Posterior vena cava (tissue), 2 donors: ENCODE data around the gene CFAP74. TPM values are rescaled to one million over a fixed set of nuclear protein-coding genes. Genes with fewer than 3 reads are reported as not detected.
"Not testable (repeated sequence)": the region's sequence is repeated elsewhere in the genome, so short reads cannot be mapped to it uniquely, and the experiment has no call there.

Experiments
- DNase-seq: peaks from one replicate; pipeline ENCODE4 v3.0.0-alpha.2; 2020; ENCODE audit warnings: low spot score
- intact Hi-C, 2 donors: fragments of 100-400 bp; cut with DNase I; formaldehyde crosslinking; loops; one replicate each; pipeline versions ENCODE4 v1.14.1 to v1.14.2; 2022 to 2023
- total RNA-seq, 2 donors: library from RNA; stranded (reverse); fragmentation: NEBNext Ultra II Directional; extraction: Animal tissue kit (Norgen Biotek cat#: 25700); gene quantifications; one replicate each; pipeline ENCODE4 v1.2.1, GENCODE V29; 2021
- donor health status: DM: yes; HTN: yes; CAD: no.
- donor health status: DM: yes; HTN: yes; CAD: no.

CFAP74 gene
- total RNA-seq, 2 donors from 2014 or later, result not detected

GRCh38 chr1:1895456-1896336 is 107.9 kb downstream of the CFAP74 start:
- no peak for DNase-seq
- intact Hi-C loops, result loop anchor here in 1 of 2 donors (10.0 kb wide), 1 partner anchor 111 kb away; no protein-coding TSS in a partner anchor

DNA sequence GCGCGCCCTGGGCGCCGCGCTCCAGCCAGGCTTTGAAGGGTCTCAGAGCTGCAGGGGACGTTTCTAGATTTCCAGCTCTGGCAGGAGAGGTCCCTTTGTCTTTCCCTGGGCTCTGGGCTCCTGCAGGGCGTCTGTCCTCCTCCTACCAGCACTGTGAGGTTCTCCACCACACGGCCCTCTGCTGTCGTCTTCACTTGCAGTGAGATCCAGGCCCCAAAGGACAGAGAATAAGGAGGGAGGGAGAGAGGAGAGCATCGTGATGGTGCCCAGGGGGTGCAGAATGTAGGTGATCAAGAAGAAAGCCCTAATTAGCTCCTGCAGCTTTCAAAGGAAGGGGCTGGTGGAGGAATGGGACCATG is 108.5 kb downstream of the CFAP74 start:
- peak; percentile 47 for DNase-seq
- intact Hi-C loops, result loop anchor here in 1 of 2 donors (10.0 kb wide), 1 partner anchor 110 kb away; no protein-coding TSS in a partner anchor

- DNase-seq, result no peak
These were observed 109.1 kb downstream of the CFAP74 start for GRCh38 chr1:1894354-1895059.

GRCh38 chr1:1893997-1894353 is 109.6 kb downstream of the CFAP74 start:
- intact Hi-C loops, result loop anchor here in 1 of 2 donors (10.0 kb wide), 1 partner anchor 109 kb away; no protein-coding TSS in a partner anchor
- DNase-seq, result no peak

More at GRCh38 chr1:1894354-1895059, 109.1 kb downstream of the CFAP74 start:
- intact Hi-C loops, result loop anchor here in 1 of 2 donors (10.0 kb wide), 1 partner anchor 110 kb away; no protein-coding TSS in a partner anchor

DNA sequence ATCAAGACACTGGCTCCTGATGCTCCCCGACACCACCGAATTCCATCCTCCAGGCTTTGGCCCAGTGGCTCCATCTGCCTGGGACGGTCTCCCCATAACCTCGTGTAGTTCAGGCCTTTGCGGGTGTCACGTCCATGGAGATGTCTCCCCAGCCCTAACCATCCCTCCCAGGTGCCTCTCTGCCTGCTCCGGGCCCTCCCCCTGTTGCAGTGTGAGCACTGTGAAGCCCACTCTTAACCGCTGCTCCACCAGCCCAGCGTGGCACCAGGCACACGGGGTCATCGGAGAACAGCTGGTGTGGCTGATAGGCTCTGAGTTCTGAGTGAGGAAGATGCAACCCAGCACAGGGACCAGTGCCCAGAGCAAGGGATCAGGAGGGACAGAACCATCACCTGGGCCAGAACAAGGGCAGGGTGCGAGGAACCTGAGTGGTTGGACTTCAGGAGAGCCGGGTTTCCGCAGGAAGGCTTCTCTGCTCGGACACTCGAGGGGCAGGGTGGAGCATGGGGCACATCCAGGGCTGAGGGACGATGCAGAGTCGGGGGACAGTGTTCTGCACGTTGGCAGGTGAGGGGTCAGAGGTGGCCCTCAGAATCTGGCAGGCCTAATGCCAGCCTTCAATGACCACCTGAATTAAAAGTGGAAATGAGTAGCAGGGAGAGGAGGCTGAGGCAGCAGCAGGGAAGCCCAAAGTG is 110.1 kb downstream of the CFAP74 start:
- DNase-seq, result no peak
- intact Hi-C loops, result loop anchor here in 1 of 2 donors (10.0 kb wide), 1 partner anchor 109 kb away; no protein-coding TSS in a partner anchor

DNA sequence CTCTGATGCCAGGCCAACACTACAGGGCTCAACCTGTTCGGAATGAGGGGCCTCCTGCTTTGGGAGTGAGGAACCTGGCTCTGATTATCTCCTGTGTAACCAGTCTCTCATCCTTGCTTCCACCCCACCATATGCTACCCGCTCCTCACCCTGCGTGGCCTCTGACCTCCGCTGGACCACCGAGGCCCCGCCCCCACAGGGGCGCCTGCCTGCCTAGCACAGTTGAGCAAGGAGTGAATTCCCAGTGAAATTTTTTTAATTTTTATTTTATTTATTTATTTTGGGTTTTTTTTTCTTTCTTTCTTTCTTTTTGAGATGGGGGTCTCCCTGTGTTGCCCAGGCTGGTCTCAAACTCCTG is 110.8 kb downstream of the CFAP74 start:
- intact Hi-C loops, result loop anchor here in 1 of 2 donors (10.0 kb wide), 1 partner anchor 108 kb away; no protein-coding TSS in a partner anchor
- DNase-seq, result no peak

DNA sequence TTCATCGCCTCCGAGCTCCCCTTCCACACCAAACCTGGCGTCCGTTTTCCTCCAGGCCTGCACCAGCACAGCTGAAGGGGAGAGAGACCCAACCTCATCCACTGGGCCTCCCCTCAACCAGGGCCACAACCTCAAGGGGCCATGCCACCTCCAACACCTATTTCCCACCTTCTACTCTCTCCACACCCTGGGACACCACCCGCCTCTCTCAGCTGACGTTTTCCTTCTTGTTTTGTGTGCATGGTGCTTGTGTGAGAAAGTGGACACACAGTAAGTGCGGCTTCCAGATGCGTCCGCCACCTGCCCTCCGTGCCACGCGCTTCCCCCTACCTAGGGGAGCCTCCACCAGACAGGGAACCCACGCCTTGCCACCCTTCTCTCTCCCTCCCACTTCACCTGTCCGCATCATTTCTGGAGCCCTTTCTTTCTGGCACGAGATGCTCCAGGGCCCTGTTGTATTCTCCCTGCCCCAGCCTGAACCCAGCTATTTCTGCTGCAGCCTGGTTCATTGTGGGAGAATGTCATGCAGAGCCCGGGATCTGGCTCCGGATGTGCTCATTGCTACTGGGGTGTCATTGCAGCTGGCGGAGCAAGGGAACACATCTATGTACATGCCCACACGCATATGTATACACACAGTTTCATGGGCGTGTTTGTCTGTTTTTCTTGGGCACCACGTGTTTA is 111.4 kb downstream of the CFAP74 start:
- intact Hi-C loops, result loop anchor here in 1 of 2 donors (10.0 kb wide), 1 partner anchor 107 kb away; no protein-coding TSS in a partner anchor
- no peak for DNase-seq

DNA sequence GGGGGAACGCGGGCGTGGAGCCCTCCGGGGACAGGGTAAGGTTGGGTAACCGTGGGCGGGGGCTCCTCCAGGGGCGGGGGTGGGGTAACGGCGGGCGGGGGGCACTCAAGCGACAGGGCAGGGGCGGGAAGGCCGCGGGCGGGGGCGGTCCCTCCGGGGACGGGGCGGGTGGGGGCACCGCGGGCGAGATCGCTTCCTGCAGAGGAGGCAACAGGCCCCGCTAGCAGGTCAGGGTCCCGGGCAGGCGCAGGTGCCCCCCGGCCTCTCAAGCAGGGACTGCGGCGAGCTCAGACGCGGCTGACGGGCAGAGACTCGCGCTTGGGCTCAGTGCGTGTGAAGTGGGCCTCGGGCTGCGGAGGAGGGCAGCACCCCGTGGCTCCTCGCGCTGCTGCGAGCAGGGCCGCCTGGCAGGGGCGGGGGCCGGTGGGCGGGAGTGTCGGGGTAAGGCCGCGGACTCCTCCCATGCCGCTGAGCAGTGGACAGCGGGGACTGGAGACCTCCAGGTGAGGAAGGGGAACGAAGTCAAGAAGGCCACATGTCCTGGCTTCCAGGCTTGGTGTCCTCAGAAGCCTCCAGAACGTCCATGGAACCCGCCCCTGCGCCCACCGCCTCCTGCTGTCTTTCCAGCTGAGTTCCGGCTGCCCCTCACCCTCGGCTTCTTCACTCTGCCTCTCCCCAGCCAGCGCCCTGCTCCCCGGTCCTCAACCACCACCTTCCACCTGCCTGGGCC is 112.1 kb downstream of the CFAP74 start:
- intact Hi-C loops, result loop anchor here in 1 of 2 donors (10.0 kb wide), 1 partner anchor 107 kb away; no protein-coding TSS in a partner anchor
- DNase-seq, result peak; percentile 90

DNA sequence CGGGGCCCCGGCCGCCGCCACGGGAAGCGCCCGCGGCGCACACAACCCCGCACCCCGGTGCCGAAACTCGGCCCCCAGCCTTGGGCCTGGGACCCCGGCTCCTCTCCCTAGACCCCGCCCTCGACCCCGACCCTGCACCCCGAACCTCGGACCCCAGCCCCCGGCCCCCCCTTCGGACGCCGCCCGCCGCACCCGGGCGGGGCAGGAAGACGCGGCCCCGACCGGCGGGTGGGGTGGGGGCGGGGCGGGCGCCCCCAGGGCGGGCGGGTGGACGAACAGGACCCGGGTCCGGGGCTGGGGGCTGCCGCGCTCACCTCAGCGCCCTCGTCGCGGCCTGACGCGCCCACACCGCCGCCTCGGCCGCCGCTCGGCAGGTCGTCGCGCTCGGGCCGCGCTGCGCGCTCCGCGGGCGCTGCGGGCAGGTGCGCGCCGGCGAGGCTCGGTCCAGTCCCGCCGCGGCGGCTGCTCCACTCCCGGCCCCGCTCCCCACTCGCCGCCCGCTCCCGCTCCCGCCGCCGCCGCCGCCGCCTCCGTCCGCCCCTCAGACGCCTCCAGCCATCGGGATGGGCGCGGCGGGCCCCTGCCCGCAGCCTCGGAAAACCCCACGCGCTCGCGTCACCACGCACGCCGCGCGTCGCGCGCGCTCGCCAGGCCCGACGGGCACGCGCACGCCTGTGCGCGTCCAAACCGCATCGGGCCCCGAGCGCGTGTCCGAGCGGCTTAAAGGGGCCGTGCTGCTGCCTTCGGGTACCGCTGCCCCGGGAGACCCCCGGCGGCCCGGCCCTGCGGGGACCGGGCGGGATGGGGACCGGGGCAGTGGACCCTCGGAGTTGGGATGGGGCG is 112.9 kb downstream of the CFAP74 start, which contains the start of gene GNB1:
Gene GNB1, minus strand, starts transcription at position 582 of the 843 bp plus-strand sequence. CDS start 65,634 bp downstream, outside the sequence.
- peak; percentile 96 for DNase-seq
- intact Hi-C loops, result loop anchor here in 1 of 2 donors (10.0 kb wide), 1 partner anchor 106 kb away; no protein-coding TSS in a partner anchor

DNA sequence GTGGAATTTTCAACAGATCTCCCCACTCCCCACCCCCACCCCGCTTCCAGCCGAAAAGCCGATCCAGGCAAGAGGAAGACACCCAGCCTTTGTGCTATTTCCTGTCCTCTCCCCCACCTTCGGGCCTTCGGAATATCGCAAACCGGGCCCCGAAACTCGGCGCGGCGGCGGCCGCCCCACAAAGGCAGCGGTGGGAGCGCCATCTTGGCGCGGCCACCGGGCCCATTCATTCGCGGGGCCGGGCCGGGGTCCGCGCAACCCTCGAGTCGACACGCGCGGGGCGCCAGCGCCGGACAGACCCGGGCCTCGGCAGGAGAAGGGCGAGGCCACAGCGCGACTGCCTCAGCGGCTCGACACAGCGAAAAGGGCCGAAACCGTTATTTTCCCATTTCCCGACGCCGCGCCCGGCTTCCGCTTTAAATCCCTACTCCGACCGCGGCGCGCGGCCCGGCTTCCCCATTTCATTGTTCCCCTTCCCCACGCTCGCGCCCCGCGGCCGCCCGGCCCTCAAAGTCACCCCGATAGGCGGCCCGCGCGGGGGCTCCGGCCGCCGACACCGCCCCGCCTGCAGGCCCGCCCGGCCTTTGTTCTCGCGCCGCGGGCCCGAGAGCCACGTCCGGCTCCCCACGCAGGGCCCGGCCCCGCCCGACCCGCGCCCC is 113.6 kb downstream of the CFAP74 start:
- DNase-seq, result peak; percentile 94
- intact Hi-C loops, result loop anchor here in 1 of 2 donors (10.0 kb wide), 1 partner anchor 105 kb away; no protein-coding TSS in a partner anchor

DNA sequence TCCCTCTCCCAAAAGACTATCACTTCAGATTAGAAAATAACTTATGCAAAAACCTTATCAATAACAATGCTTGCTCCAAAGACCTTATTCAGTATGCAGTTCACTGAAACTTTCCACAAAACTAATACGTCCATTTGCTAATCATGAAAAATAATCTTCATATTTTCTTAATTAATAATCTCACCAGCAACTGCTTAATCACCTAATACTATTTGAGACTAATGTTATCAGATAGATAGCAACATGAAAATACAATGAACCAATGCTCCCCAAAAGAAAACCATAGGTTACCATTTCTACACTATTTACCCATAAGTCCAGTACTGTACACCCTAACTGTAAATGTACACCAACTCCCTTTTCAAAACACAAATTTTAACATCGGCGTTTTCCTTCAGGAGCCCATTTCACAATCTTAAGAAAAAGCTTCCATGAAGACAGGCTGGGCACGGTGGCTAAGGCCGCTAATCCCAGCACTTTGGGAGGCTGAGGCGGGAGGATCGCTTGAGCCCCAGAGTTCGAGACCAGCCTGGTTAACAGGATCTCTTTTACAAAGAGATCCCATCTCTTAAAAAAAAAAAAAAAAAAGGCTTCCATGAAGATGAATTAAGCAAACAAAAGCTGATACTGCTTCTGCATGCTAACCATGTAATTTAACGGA is 114.4 kb downstream of the CFAP74 start:
- intact Hi-C loops, result no loop called here
- DNase-seq, result no peak

DNA sequence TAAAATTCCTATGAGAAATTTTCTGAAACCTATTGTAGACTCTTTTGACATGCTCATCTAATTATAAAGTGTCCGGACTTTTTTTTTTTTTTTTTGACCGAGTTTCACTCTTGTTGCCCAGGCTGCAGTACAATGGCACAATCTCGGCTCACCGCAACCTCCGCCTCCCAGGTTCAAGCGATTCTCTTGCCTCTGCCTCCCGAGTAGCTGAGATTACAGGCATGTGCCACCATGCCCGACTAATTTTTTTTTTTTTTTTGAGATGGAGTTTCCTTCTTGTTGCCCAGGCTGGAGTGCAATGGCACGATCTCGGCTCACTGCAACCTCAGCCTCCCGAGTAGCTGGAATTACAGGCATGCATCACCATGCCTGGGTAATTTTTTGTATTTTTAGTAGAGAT is 119.7 kb downstream of the CFAP74 start:
- not testable (repeated sequence) for DNase-seq

GRCh38 chr1:1883092-1883873 is 120.3 kb downstream of the CFAP74 start:
- no peak for DNase-seq
- intact Hi-C loops, result loop anchor here in 1 of 2 donors (1.0 kb wide), 1 partner anchor 41 kb away; no protein-coding TSS in a partner anchor

More for the DNA sequence above, 119.7 kb downstream of the CFAP74 start:
- intact Hi-C loops, result loop anchor here in 1 of 2 donors (1.0 kb wide), 1 partner anchor 42 kb away; no protein-coding TSS in a partner anchor

DNA sequence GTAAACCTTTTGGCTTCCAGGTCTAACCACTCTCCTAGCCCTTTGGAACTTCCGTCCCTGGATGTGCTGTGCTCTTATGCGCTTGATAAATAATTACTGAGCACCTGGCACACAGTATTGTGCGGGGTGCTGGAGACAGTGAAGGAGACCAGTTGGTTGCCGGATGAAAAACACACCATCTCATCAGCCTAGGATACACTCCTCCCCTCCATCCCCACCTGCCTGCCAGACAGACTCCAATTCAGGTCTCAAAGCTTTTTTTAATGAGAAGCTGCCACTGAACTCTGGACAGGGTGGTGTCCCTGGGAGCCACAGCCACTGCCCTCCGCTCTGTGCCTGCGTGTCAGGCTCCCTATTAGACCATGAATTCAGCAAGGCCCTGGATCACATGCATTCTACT is 121.9 kb downstream of the CFAP74 start:
- intact Hi-C loops, result no loop called here
- DNase-seq, result no peak
